Suppressor macrophage (primary cell): ENCODE data around the gene ZNF467.

Experiments used
- DNase-seq, 4 experiments: peaks; one replicate each; pipeline ENCODE4 v3.0.0-alpha.2; 2020 to 2022

Gene ZNF467

GRCh38 chr7:149748076-149748874, 25.1 kb downstream of the ZNF467 start:
- peak in 1 of 4 experiments; percentile 46 for DNase-seq

- no peak for DNase-seq
These were observed 29.7 kb downstream of the ZNF467 start for GRCh38 chr7:149743476-149744255.

DNA sequence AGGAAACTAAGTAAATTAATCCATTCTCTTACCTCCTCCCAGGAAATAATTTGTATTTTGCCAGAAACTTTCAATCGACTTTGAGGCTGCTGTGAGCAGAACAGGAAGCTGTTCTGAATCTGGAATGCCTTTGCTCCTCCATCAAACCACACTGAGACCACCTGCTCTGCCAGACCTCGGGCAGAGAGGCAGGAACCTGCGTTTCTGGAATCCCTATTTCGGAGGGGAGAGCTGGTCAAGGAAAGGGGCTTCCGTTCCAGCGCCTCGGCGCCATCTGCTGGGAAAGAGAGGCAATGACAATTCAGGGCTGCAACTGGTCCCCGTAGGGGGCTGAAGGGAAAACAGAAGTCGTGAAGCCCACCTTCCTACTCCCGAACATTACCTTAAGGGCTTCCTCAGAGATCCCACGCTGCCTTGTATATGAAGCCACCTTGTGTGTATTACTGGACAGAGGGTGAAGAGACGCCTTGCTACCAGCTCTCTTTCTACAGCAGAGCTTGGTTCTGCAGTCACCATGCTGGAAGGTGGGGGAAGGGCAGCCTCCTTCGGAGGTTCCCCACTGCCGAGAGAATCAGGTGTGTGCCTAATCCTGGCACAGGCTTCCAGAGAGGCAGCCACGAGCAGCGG, 31.2 kb downstream of the ZNF467 start:
- DNase-seq, result peak; percentile 65 to 79 (median 74)

GRCh38 chr7:149741629-149742028, 31.8 kb downstream of the ZNF467 start:
- peak; percentile 32 to 69 (median 62) for DNase-seq

DNA sequence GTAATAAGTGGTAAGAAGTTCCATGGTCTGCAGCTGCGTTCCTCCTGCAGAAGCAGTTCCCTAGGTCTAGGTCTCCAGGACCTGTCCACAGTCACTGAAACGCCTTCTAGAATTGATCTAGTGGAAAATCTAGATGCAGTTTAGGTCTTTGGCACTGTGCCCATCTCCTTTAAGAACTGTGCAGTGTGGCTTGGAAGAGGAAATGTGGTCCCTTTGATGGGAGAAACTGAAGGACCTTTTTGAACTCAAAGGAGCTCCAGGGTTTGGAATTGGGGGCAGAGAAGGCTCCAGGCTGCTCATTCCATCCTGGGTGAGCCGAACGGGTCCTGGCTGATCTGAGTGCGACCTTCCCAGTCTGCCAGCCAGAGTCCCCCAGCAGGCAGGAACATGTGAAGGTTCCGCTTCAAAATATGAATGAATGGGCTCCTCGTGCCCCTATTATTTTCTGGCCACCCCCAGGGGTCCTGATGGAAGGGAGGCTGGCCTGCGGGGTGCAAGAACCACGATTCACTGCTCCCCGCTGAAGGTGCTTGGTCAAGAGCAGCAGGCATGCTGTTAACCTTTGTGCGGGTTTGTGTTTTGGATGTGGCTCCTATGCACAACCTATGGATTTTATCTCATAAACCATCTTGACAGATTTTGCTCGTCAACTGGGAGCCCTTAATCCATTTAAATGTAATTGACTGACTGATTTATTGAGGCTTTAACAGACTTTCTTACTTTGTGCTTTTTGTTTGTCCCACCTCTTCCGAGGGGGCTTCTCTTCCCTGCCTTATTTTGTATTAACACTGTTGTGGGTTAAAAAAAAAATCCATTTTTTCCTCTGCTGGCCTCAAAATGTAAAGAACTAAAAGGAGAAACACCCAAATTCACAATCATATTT, 36.7 kb downstream of the ZNF467 start:
- no peak for DNase-seq

DNA sequence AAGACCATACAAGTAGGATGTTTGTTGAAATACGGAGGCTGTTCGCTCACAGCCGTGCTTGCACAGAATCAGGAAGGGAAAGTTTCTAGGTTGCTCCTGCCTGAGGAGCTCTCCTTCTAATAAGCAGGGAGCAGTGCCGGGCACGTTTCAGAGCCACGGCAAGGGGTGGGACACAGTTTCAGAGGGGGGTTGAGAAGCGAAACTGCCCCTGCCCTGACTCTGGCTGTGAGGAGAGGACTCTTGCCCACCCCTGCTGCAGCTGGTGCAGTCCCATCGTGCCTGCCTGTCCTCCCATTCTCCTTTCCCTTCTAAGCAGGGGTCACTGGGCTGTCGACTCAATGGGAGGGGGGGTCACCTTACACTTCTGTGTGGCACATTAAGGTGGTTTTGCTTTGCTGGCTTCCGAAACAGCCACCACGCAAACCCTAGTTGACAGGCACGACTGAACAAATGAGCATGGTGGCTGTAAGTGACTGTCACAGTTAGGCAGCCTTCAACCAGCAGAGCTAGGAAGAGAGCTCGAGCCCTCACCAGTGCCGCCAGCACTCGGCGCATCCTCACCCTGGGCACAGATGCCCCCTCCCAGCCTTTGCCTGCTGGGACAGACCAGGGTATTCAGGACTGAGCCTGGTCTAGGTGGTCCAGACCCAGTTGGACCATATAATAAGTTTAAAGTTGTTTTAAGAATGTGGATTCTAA, 37.5 kb downstream of the ZNF467 start:
- DNase-seq, result no peak

GRCh38 chr7:149735181-149735602, 38.2 kb downstream of the ZNF467 start:
- DNase-seq, result no peak

DNA sequence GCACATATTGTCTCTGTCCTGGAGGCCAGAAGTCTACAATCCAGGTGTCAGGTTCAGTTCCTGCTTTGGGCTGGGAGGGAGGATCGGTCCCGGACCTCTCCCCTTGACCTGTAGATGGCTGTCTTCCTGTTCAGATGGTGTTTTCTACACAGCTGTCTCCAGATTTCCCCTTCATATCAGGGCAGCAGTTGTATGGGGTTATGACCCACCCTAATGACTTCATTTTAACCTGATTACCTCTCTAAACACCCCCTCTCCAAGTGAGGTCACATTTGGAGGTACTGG, 38.7 kb downstream of the ZNF467 start:
- DNase-seq, result no peak

DNA sequence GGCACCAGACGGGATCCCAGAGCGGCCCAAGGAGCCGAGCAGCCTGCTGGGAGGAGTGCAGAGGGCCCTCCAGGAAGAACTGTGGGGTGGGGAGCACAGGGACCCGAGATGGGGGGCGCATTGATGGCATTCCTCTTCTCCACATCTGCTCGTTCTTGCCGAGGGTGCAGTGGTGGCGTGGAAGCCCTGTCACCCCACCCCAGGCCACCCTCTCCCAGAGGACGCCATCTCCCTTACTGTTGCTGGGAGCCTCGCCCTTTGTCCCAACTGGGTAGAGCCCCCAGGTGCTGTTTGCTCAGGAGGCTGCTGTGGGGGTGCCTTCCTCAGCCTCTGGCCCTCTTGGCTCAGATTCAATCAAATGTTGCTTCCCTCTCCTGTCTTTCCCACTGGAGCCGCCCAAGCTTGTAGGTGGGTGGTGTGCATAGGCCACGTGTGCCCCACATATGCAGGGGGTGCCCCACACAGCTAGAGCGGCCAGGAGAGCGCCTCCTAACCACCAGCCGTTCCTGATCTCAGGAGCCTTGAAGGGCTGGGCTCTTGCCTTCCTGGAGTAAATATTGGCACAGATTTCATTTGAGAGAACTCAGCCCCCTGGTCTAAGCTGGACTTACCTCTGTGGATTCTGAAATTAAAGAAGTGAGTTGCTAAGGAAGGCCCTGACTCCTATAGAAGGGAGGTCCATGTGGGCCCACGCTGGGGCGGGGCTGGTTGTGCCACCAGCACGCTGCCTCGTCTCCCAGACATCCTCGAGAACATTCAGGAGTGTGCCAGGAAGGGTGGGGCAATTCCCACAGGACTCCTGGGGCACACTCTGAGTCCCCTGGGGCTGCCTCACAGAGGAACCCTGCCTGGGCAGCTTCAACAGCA, 39.2 kb downstream of the ZNF467 start:
- no peak for DNase-seq

DNA sequence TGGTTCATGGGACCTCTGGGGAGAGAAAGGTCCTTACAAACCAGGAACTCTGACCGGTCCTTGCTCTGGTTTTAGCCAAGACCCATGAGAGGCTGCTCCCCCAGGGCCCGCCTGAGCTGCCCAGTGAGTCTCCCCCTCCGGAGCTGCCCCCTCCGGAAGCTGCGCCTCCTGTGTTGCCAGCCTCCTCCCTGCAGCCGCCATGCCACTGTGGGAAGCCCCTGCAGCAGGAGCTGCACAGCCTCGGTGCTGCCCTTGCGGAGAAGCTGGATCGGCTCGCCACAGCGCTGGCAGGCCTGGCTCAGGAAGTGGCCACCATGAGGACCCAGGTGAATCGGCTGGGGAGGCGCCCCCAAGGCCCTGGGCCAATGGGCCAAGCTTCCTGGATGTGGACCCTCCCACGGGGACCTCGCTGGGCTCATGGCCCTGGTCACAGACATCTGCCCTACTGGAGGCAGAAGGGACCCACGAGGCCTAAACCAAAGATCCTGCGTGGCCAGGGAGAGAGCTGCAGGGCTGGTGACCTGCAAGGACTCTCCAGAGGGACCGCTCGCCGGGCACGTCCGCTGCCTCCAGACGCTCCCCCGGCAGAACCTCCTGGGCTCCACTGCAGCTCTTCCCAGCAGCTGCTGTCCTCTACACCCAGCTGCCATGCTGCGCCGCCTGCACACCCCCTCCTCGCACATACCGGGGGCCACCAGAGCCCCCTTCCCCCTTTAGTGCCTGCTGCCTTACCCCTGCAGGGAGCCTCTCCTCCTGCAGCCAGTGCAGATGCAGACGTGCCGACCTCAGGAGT, 40.1 kb downstream of the ZNF467 start:
- DNase-seq, result no peak

GRCh38 chr7:149732611-149733010, 40.8 kb downstream of the ZNF467 start:
- no peak for DNase-seq

- DNase-seq, result no peak
These were observed 41.3 kb downstream of the ZNF467 start for GRCh38 chr7:149732111-149732561.

GRCh38 chr7:149731207-149731955, 42.0 kb downstream of the ZNF467 start:
- DNase-seq, result no peak

- no peak for DNase-seq
These were observed 43.2 kb downstream of the ZNF467 start for GRCh38 chr7:149729983-149730801.

DNA sequence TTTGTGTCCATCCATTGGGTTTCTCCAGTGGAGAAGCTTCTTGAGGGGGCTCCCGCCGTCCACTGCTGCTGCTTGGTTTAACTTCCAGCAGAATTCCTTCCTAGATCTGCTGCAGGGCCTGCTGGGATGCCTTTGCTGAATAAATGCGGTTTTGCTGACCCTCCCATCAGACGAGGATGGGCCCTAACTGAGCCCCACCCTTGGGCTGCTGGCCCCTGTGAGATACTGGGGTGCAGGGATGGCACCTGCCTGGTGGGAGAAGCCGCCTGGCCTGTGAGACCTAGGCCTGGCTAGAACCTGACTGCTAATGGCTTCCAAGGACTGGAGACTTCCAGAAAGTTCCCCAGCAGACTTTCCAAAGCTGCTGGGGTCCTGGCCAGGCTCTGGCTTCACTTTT, 43.8 kb downstream of the ZNF467 start:
- DNase-seq, result no peak

GRCh38 chr7:149728491-149729375, 44.7 kb downstream of the ZNF467 start:
- no peak for DNase-seq

DNA sequence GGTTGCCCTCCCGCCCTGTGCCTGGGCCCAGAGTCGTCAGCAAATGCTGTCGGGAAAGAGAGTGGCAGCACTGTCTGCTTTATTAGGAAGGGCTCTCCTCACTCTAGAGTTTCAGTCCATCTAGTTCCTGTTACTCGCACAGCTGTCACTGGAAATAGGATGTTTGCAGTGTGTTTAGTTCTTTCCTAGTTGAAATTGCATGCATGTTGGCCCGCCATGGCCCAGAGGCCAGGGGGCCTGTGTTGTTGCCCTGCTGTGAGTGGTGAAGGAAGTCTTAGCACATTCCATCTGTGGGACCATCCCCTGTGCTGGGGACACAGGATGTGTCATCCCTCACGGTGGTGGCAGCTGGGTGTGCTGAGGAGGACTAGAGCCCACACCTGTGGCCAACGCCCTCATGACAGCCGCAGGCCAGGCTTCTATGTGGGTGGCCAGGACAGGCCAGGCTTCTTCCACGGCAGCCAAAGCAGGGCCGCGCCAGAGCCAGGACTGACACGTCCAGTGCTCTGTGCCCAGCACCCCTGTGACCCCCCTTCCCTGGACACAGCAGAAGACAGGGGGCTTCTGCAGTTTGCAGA, 45.4 kb downstream of the ZNF467 start:
- DNase-seq, result peak in 3 of 4 experiments; percentile 18 to 59 (median 30)
